PC-3 (cell line): Measurements from ENCODE around the gene TBL1Y. TPM values are rescaled to one million over a fixed set of nuclear protein-coding genes. Genes with fewer than 3 reads are reported as not detected.
"Not testable (repeated sequence)": the region's sequence is repeated elsewhere in the genome, so short reads cannot be mapped to it uniquely, and the experiment has no call there.

Experiments
- ATAC-seq: fragments of 200-7000 bp; cut with Tn5 transposase; 2 replicates; pipeline ENCODE4 v1.9.1; 2020; ENCODE audit warnings: mild to moderate bottlenecking, moderate library complexity
- BruUV-seq: library from RNA; stranded (reverse); fragments of 400-500 nt; replicated peaks from 2 replicates; lab custom pipeline; 2021; lab: Mats Ljungman, UMichigan
- CTCF ChIA-PET: fragments of 300-600 bp; sonication (Branson Sonifier 250); formaldehyde crosslinking; loops from one replicate; lab custom pipeline; 2022; ENCODE audit warnings: antibody characterized with exemption; lab: Charles Lee
- POLR2A ChIA-PET: fragments of 300-600 bp; sonication (Branson Sonifier 250); formaldehyde crosslinking; loops from one replicate; lab custom pipeline; 2022; ENCODE audit warnings: antibody characterized with exemption; ENCODE audit not compliant: unreplicated experiment; lab: Charles Lee
- DNase-seq: peaks from one replicate; pipeline ENCODE4 v3.0.0-alpha.2; 2015
- H2AFZ ChIP-seq: fragments of 300-600 bp; sonication (generic); 2 replicates; pipeline ENCODE4 v1.6.0; 2016; ENCODE audit warnings: antibody characterized with exemption, low read length
- H3F3A ChIP-seq: fragments of 300-600 bp; sonication (generic); one replicate; pipeline ENCODE4 v1.6.0; 2017; ENCODE audit warnings: antibody characterized with exemption, low read length, control low read depth, mild to moderate bottlenecking; ENCODE audit not compliant: unreplicated experiment
- H3K27ac ChIP-seq: fragments of 300-600 bp; sonication (generic); 2 replicates; pipeline ENCODE4 v1.5.1; 2016; ENCODE audit warnings: mild to moderate bottlenecking, low read length
- H3K27me3 ChIP-seq: fragments of 300-600 bp; sonication (generic); 2 replicates; pipeline ENCODE4 v1.6.1; 2016; ENCODE audit warnings: low read length, mixed read lengths
- H3K36me3 ChIP-seq: fragments of 300-600 bp; sonication (generic); 2 replicates; pipeline ENCODE4 v1.6.1; 2016; ENCODE audit warnings: low read depth, mixed run types, low read length, mixed read lengths
- H3K4me1 ChIP-seq: fragments of 300-600 bp; sonication (generic); 2 replicates; pipeline ENCODE4 v1.5.1; 2016; ENCODE audit warnings: low read length; ENCODE audit not compliant: insufficient read depth
- H3K4me2 ChIP-seq: fragments of 300-600 bp; sonication (generic); 2 replicates; pipeline ENCODE4 v1.6.0; 2016; ENCODE audit warnings: low read length
- H3K4me3 ChIP-seq: fragments of 300-600 bp; sonication (generic); 2 replicates; pipeline ENCODE4 v1.5.1; 2016; ENCODE audit warnings: mild to moderate bottlenecking, low read length, mixed read lengths
- H3K79me2 ChIP-seq: fragments of 300-600 bp; sonication (generic); 2 replicates; pipeline ENCODE4 v1.6.1; 2017; ENCODE audit warnings: low read length, mixed read lengths
- H3K9ac ChIP-seq: fragments of 300-600 bp; sonication (generic); 2 replicates; pipeline ENCODE4 v1.6.0; 2016; ENCODE audit warnings: mild to moderate bottlenecking, low read length
- H3K9me2 ChIP-seq: fragments of 300-600 bp; sonication (generic); replicated peaks from 2 replicates; pipeline ENCODE4 v1.6.1; 2016; ENCODE audit warnings: mixed run types, low read length, mixed read lengths
- H3K9me3 ChIP-seq: fragments of 300-600 bp; sonication (generic); 2 replicates; pipeline ENCODE4 v1.6.1; 2016; ENCODE audit warnings: low read length, mixed read lengths
- H4K20me1 ChIP-seq: fragments of 300-600 bp; sonication (generic); 2 replicates; pipeline ENCODE4 v1.6.1; 2016; ENCODE audit warnings: low read length, mixed read lengths
- CTCF ChIP-seq: fragments of 300-600 bp; sonication (generic); conservative IDR thresholded peaks from 2 replicates; pipeline ENCODE4 v1.5.1; 2017; ENCODE audit warnings: antibody characterized with exemption, low read depth, mild to moderate bottlenecking, low read length
- EZH2 ChIP-seq: fragments of 300-600 bp; sonication (generic); IDR thresholded peaks from one replicate; pipeline ENCODE4 v1.6.1; 2017; ENCODE audit warnings: antibody characterized with exemption, mild to moderate bottlenecking, low read length; ENCODE audit not compliant: unreplicated experiment
- EZH2phosphoT487 ChIP-seq: fragments of 300-600 bp; sonication (generic); IDR thresholded peaks from 2 replicates; pipeline ENCODE4 v1.6.1; 2018; ENCODE audit warnings: mild to moderate bottlenecking, antibody characterized with exemption, low read length, borderline replicate concordance
- intact Hi-C: fragments of 100-400 bp; cut with micrococcal nuclease; formaldehyde crosslinking; loops from 2 replicates; pipeline ENCODE4 v1.9.0; 2023
- total RNA-seq: library from RNA; depleted of rRNA; stranded (reverse); fragments of >200 nt; gene quantifications from 2 replicates; pipeline ENCODE4 v1.2.3, GENCODE V29; 2014

TBL1Y gene
- total RNA-seq, 1 experiment from 2014 or later = not detected

- Histone ChIP-seq H3K27ac (no peak overlapping the region), H3K36me3 (no peaks in the 10 kb centered on the region), H3K4me1 (no peaks in the 10 kb centered on the region), H3K79me2 (no peaks in the 10 kb centered on the region), H3K27me3 (no peaks in the 10 kb centered on the region), H3K4me2 (no peak overlapping the region), H4K20me1 (no peaks in the 10 kb centered on the region), H3K9me2 (no peaks in the 10 kb centered on the region), H3K9me3 (no peaks in the 10 kb centered on the region), H3K9ac (no peak overlapping the region), H2AFZ (no peak overlapping the region), H3K4me3 (no peak overlapping the region), H3F3A (no peaks in the 10 kb centered on the region)
- TF ChIP-seq EZH2 (no peak), EZH2phosphoT487 (no peak), CTCF (no peak)
- DNase-seq (no peak), ATAC-seq (no peak)
- BruUV-seq = no TSS peak
- ChIA-PET POLR2A (no interaction called here), CTCF (no interaction called here)
- intact Hi-C loops = no loop called here
Observed at GRCh38 chrY:7041983-7042382, 131.5 kb downstream of the TBL1Y start.

- BruUV-seq, H3K4me2 ChIP-seq, H3K36me3 ChIP-seq, H3K27ac ChIP-seq, POLR2A ChIA-PET, intact Hi-C loops, H2AFZ ChIP-seq, H3K79me2 ChIP-seq, H3K4me3 ChIP-seq, H3K9ac ChIP-seq, H4K20me1 ChIP-seq, ATAC-seq, H3K9me2 ChIP-seq, H3K27me3 ChIP-seq, H3F3A ChIP-seq, H3K4me1 ChIP-seq, CTCF ChIA-PET, H3K9me3 ChIP-seq, DNase-seq: not testable (repeated sequence)
Observed at GRCh38 chrY:7052461-7052860, 142.0 kb downstream of the TBL1Y start.

- Histone ChIP-seq H3K79me2 (no peaks in the 10 kb centered on the region), H3K4me1 (no peaks in the 10 kb centered on the region), H3K9me3 (no peaks in the 10 kb centered on the region), H3K4me3 (no peak overlapping the region), H3K27ac (no peak overlapping the region), H3K27me3 (no peaks in the 10 kb centered on the region), H4K20me1 (no peaks in the 10 kb centered on the region), H3K4me2 (no peak overlapping the region), H3K9me2 (no peaks in the 10 kb centered on the region), H3K36me3 (no peaks in the 10 kb centered on the region), H2AFZ (no peak overlapping the region), H3K9ac (no peak overlapping the region), H3F3A (no peaks in the 10 kb centered on the region)
- DNase-seq (peak; percentile 1), ATAC-seq (no peak)
- TF ChIP-seq EZH2 (no peak), EZH2phosphoT487 (no peak), CTCF (no peak)
- intact Hi-C loops = no loop called here
- no TSS peak for BruUV-seq
- ChIA-PET CTCF (no interaction called here), POLR2A (no interaction called here)
Observed at GRCh38 chrY:7056886-7057285, 146.4 kb downstream of the TBL1Y start.
